ENCODE results near the gene IPCEF1. TPM values are rescaled to one million over a fixed set of nuclear protein-coding genes. Genes with fewer than 3 reads are reported as not detected.
"Not testable (repeated sequence)": the region's sequence is repeated elsewhere in the genome, so short reads cannot be mapped to it uniquely, and the experiment has no call there.

IPCEF1 gene
- total RNA-seq, 2 donors from 2014 or later, result 0.90 to 1.2 TPM

DNA sequence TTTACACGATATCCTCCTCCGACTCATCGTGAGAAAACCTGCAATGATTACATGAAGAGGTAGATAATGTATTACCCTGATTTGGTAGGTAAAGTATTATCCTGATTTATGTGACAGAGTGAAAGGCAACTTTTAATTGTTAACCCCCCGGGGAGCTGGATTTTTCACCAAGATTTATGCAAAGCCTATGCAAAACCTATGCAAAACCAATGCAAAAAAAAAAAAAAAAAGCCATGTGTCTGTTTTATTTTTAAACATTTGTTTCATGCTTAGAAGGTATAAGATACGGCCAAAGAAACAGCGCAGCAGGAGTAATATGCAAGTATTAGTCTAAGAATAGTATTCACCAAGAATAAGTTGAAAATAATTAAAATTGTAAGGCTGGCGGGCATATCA, 109.9 kb downstream of the IPCEF1 start:
- Histone ChIP-seq H3K4me1 (no peaks in the 10 kb centered on the region), H3K9ac (ENCODE audit: low read depth in 2 of 2, low read length in 2 of 2) (no peak overlapping the region), H3K4me3 (peak overlapping the region; percentile 10), H3K9me3 (no peaks in the 10 kb centered on the region), H3K36me3 (no peaks in the 10 kb centered on the region), H3K27me3 (no peaks in the 10 kb centered on the region), H3K27ac (peak overlapping the region; percentile 11)
- DNase-seq, result no peak
- intact Hi-C loops (cut with DNase I), result no loop called here
- TF ChIP-seq, protein P1, sequence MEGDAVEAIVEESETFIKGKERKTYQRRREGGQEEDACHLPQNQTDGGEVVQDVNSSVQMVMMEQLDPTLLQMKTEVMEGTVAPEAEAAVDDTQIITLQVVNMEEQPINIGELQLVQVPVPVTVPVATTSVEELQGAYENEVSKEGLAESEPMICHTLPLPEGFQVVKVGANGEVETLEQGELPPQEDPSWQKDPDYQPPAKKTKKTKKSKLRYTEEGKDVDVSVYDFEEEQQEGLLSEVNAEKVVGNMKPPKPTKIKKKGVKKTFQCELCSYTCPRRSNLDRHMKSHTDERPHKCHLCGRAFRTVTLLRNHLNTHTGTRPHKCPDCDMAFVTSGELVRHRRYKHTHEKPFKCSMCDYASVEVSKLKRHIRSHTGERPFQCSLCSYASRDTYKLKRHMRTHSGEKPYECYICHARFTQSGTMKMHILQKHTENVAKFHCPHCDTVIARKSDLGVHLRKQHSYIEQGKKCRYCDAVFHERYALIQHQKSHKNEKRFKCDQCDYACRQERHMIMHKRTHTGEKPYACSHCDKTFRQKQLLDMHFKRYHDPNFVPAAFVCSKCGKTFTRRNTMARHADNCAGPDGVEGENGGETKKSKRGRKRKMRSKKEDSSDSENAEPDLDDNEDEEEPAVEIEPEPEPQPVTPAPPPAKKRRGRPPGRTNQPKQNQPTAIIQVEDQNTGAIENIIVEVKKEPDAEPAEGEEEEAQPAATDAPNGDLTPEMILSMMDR (IDR thresholded peaks at IDR 0.05), result no peak

DNA sequence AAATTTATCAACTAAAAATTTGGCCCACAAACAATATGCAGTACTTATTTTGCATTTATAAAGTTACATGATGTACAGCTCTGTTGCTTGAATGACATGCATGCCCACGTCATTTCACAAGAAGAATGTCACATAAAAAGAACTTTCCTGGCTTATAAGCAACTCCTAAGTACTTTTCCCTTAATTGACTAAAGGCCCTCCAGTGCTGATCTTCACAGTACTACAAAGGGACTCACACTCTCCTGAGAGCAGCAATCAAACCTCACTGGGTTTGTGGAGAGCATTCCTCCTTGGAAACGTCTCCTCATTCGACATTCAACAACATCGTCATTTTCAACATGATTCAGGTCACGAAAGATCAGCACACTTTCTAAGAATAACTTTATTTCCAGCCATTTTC, 111.1 kb downstream of the IPCEF1 start:
- intact Hi-C loops (cut with DNase I), result no loop called here

DNA sequence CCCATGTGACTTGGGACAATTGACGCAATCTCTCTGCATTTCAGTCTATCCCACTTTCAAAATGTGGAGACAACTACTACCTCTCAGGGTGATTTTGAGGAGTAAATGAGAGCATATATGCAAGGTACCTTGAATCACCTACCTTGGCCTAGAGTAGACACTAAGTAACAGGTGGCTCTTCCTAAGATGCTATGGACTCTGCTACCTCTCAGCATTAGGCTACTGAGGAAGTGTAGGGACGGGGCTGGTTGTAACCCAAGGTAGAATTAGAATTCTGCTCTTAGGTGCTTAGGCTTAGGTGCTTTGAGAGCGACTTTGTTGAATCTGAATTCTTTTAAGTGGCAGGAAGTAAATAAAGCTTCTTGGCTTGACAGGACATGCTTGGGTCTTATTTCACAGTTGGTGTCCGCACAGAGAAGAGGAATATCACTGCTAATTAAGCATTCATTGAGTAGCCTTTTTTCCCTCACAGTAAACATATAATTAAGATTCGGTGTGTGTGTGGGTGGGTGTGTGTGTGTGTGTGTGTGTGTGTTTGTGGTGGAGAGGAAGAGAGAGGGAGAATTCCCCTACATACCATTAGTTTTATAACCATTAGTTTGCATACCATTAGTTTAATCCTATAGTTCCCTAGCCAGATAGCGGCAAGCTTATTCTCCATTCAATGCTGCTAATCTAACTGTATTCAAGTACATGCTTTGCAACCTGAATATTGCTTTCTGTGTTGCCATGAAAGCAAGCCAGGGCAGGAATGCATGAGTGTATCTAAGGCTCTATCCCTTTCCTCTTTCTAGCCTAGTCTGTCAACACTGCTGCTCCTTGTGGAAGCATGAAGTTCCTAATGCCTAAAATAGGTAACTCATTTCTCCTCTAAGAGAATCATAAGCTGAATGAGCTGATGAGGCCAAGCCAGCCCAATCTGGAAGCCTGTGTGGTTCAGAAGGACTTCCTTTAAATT, 112.5 kb downstream of the IPCEF1 start:
- H3K9ac ChIP-seq (ENCODE audit: low read depth in 2 of 2, low read length in 2 of 2), result no peak overlapping the region
- no peak overlapping the region for H3K4me3 ChIP-seq

More for the DNA sequence above, 111.1 kb downstream of the IPCEF1 start:
- Histone ChIP-seq H3K9me3 (no peaks in the 10 kb centered on the region), H3K36me3 (no peaks in the 10 kb centered on the region), H3K27me3 (no peaks in the 10 kb centered on the region), H3K9ac (ENCODE audit: low read depth in 2 of 2, low read length in 2 of 2) (no peak overlapping the region), H3K4me3 (no peak overlapping the region), H3K27ac (no peak overlapping the region), H3K4me1 (no peaks in the 10 kb centered on the region)
- DNase-seq, result no peak
- TF ChIP-seq, protein P1 (IDR thresholded peaks at IDR 0.05), result no peak

DNA sequence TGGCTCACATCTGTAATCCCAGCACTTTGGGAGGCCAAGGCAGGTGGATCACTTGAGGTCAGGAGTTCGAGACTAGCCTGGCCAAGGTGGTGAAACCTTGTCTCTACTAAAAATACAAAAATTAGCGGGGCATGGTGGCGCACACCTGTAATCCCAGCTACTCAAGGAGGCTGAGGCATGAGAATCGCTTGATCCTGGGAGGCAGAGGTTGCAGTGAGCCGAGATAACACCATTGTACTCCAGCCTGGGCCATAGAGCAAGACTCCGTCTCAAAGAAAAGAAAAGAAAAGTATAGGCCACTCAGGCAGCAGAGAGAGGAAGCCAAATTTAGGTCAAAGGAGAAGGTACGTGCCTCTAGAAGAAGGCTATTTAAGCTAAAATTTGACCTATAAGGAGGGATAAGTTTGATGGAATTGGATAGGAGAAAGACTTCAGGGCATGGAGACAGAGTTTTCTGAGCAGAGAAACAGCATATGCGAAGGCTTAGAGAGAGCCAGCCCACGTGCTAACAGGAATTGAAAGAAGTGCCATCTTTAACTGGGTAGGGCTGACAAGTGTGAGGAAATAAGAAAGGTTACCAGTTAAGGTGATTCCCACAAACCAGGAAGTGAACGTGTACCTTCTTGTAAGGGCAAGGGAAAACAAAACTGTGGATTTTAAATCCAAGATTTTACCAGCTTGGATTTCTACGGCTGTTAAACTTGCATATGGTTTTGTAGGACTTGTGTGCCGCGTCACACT, 113.8 kb downstream of the IPCEF1 start:
- TF ChIP-seq, protein P1 (IDR thresholded peaks at IDR 0.05), result no peak
- H3K4me3 ChIP-seq, result no peak overlapping the region
- H3K27ac ChIP-seq, result no peak overlapping the region
- H3K9me3 ChIP-seq, result no peaks in the 10 kb centered on the region
- DNase-seq, result no peak
- no peaks in the 10 kb centered on the region for H3K36me3 ChIP-seq
- intact Hi-C loops (cut with DNase I), result no loop called here
- H3K9ac ChIP-seq (ENCODE audit: low read depth in 2 of 2, low read length in 2 of 2), result no peak overlapping the region
- H3K4me1 ChIP-seq, result no peaks in the 10 kb centered on the region
- H3K27me3 ChIP-seq, result no peaks in the 10 kb centered on the region

More for the DNA sequence above, 112.5 kb downstream of the IPCEF1 start:
- H3K4me1 ChIP-seq, result no peaks in the 10 kb centered on the region
- TF ChIP-seq, protein P1 (IDR thresholded peaks at IDR 0.05), result no peak
- H3K36me3 ChIP-seq, result no peaks in the 10 kb centered on the region
- no peaks in the 10 kb centered on the region for H3K27me3 ChIP-seq
- intact Hi-C loops (cut with DNase I), result no loop called here
- H3K9me3 ChIP-seq, result no peaks in the 10 kb centered on the region
- H3K27ac ChIP-seq, result no peak overlapping the region
- no peak for DNase-seq

DNA sequence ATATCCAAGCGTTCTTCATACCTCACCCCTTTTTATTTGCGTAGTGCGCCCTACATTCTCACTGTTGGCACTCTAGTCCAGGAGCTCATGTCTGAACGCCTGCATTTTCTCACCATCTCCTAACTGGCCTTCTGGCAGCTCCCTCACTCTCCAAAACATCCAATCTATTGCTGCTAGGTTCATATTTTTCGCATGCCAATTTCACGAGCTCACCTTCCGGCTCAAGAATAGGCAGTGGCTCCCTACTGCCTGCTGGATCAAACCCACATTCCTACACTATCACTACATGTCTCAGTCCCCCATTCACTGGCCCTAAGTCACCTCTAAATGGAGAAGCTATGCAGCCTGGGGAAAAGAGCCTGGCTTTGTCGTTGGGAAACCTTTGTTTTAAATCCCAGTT, 115.0 kb downstream of the IPCEF1 start:
- Histone ChIP-seq H3K4me3 (no peak overlapping the region), H3K27me3 (no peaks in the 10 kb centered on the region), H3K9me3 (no peaks in the 10 kb centered on the region), H3K36me3 (no peaks in the 10 kb centered on the region), H3K9ac (ENCODE audit: low read depth in 2 of 2, low read length in 2 of 2) (no peak overlapping the region), H3K4me1 (no peaks in the 10 kb centered on the region), H3K27ac (no peak overlapping the region)
- intact Hi-C loops (cut with DNase I), result no loop called here
- TF ChIP-seq, protein P1 (IDR thresholded peaks at IDR 0.05), result no peak
- DNase-seq, result no peak

DNA sequence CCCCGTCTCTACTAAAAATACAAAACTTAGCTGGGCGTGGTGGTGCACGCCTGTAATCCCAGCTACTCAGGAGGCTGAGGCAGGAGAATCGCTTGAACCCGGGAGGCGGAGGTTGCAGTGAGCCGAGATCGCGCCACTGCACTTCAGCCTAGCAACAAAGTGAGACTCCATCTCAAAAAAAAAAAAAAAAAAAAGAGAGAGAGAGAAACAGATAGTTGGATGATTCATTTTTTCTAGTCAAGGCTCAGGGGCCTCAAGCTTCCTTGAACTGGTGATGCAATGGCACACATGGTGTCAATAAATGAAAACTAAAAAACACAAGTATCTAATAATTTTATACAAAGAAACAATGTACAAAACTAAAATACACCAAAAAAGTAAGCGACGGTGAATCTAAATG, 115.5 kb downstream of the IPCEF1 start:
- H3K4me3 ChIP-seq; intact Hi-C loops (cut with DNase I); H3K36me3 ChIP-seq; H3K27me3 ChIP-seq; H3K4me1 ChIP-seq; H3K9me3 ChIP-seq; H3K9ac ChIP-seq (ENCODE audit: low read depth in 2 of 2, low read length in 2 of 2); DNase-seq; H3K27ac ChIP-seq: not testable (repeated sequence)

All from colonic mucosa (tissue), 4 donors.